SU-DHL-6 (cell line): ENCODE measurements around the gene GHR.

ENCODE experiments used
- H2AFZ ChIP-seq: fragments of 200-600 bp; sonication (generic); 2 replicates; pipeline ENCODE4 v1.6.1; 2014; ENCODE audit warnings: low read depth, mild to moderate bottlenecking, moderate library complexity, mixed read lengths, antibody characterized with exemption, low read length; ENCODE audit not compliant: severe bottlenecking
- H3F3A ChIP-seq: fragments of 200-600 bp; shearing (Covaris generic); 2 replicates; pipeline ENCODE4 v1.6.0; 2016; ENCODE audit warnings: antibody characterized with exemption, mild to moderate bottlenecking; ENCODE audit not compliant: insufficient read depth
- H3K27ac ChIP-seq: fragments of 200-600 bp; sonication (generic); 2 replicates; pipeline ENCODE4 v1.5.1; 2016; ENCODE audit warnings: low read depth, mild to moderate bottlenecking, low read length, moderate library complexity, mixed read lengths
- H3K27me3 ChIP-seq: fragments of 200-600 bp; sonication (generic), shearing (Covaris generic); 2 replicates; pipeline ENCODE4 v1.6.0; 2014; ENCODE audit warnings: mild to moderate bottlenecking, low read length
- H3K36me3 ChIP-seq: fragments of 200-600 bp; sonication (generic); 2 replicates; pipeline ENCODE4 v1.6.1; 2014; ENCODE audit warnings: mild to moderate bottlenecking, low read length, mixed read lengths
- H3K4me2 ChIP-seq: fragments of 300-600, 200-600 bp; shearing (Covaris generic), sonication (generic); 2 replicates; pipeline ENCODE4 v1.6.0; 2014; ENCODE audit warnings: low read length, low read depth, mild to moderate bottlenecking; ENCODE audit not compliant: poor library complexity, severe bottlenecking
- H3K4me3 ChIP-seq: fragments of 200-600 bp; sonication (generic); 2 replicates; pipeline ENCODE4 v1.5.1; 2014; ENCODE audit warnings: antibody characterized with exemption, low read length, mild to moderate bottlenecking, mixed read lengths; ENCODE audit not compliant: insufficient read depth, poor library complexity, severe bottlenecking
- H3K79me2 ChIP-seq: fragments of 200-600 bp; sonication (generic); 2 replicates; pipeline ENCODE4 v1.6.1; 2014; ENCODE audit warnings: mild to moderate bottlenecking, low read length, moderate library complexity; ENCODE audit not compliant: insufficient read depth
- H3K9ac ChIP-seq: fragments of 200-600 bp; sonication (generic); 2 replicates; pipeline ENCODE4 v1.7.0; 2014; ENCODE audit warnings: mild to moderate bottlenecking, low read length
- H3K9me2 ChIP-seq: fragments of 200-600 bp; sonication (generic); replicated peaks from 2 replicates; pipeline ENCODE4 v1.6.1; 2014; ENCODE audit warnings: low read length; ENCODE audit not compliant: insufficient read depth
- H3K9me3 ChIP-seq: fragments of 200-600 bp; sonication (generic); 2 replicates; pipeline ENCODE4 v1.6.1; 2014; ENCODE audit warnings: low read length, mixed read lengths; ENCODE audit not compliant: insufficient read depth
- H4K20me1 ChIP-seq: fragments of 200-600 bp; sonication (generic); 2 replicates; pipeline ENCODE4 v1.6.1; 2014; ENCODE audit warnings: low read depth, mild to moderate bottlenecking, antibody characterized with exemption, low read length, moderate library complexity, mixed read lengths
- CTCF ChIP-seq: fragments of 200-600 bp; sonication (generic); IDR thresholded peaks from one replicate; pipeline ENCODE4 v1.5.1; 2017; ENCODE audit warnings: antibody characterized with exemption, mild to moderate bottlenecking, low read length, moderate library complexity; ENCODE audit not compliant: insufficient read depth, poor library complexity, severe bottlenecking
- EZH2phosphoT487 ChIP-seq: fragments of 200-600 bp; sonication (generic), shearing (Covaris generic); conservative IDR thresholded peaks from 2 replicates; pipeline ENCODE4 v1.6.1; 2018; ENCODE audit warnings: mild to moderate bottlenecking, antibody characterized with exemption, low read length, moderate library complexity, mixed read lengths

The GHR gene

DNA sequence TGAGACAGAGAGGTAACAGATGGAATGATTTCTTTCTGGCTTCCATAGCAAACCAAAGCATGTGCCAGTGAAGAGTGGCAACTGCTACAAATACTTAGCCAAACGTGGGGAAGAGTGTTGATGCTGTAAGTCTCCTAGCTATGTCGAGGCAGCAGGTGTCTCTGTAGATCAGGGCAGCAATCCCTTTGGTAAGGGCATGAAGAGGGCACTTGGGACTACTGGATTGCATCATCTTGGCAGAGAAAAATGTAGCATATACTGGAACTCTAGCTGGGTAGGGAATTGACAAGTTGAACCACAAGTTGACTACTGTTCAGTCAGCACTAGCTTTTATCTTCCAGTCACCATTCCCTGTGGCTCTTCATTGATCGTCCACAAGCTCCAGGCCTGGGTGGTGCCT, 75.8 kb downstream of the GHR start:
- Histone ChIP-seq H3K9ac (no peak overlapping the region), H3F3A (no peaks in the 10 kb centered on the region), H3K4me2 (no peak overlapping the region), H3K79me2 (no peaks in the 10 kb centered on the region), H3K9me3 (no peaks in the 10 kb centered on the region), H3K27me3 (no peaks in the 10 kb centered on the region), H2AFZ (no peak overlapping the region), H4K20me1 (no peaks in the 10 kb centered on the region), H3K4me3 (no peak overlapping the region), H3K9me2 (no peaks in the 10 kb centered on the region), H3K27ac (no peak overlapping the region), H3K36me3 (no peaks in the 10 kb centered on the region)
- no peak for TF ChIP-seq CTCF
- no peak for TF ChIP-seq EZH2phosphoT487

- Histone ChIP-seq H3K9ac (no peak overlapping the region), H3F3A (no peaks in the 10 kb centered on the region), H3K9me2 (no peaks in the 10 kb centered on the region), H3K27me3 (no peaks in the 10 kb centered on the region), H3K9me3 (no peaks in the 10 kb centered on the region), H3K27ac (no peak overlapping the region), H3K79me2 (no peaks in the 10 kb centered on the region), H3K36me3 (no peaks in the 10 kb centered on the region), H4K20me1 (no peaks in the 10 kb centered on the region), H2AFZ (no peak overlapping the region), H3K4me3 (no peak overlapping the region), H3K4me2 (no peak overlapping the region)
- TF ChIP-seq EZH2phosphoT487 (no peak), CTCF (no peak)
Measured at GRCh38 chr5:42500003-42500599, 76.9 kb downstream of the GHR start.

- no peak overlapping the region for H2AFZ ChIP-seq
- H3K4me3 ChIP-seq, result no peak overlapping the region
- H3K9me2 ChIP-seq, result no peaks in the 10 kb centered on the region
- no peak overlapping the region for H3K4me2 ChIP-seq
- H3K36me3 ChIP-seq, result no peaks in the 10 kb centered on the region
- no peak overlapping the region for H3K27ac ChIP-seq
- no peak overlapping the region for H3K9ac ChIP-seq
- H3K9me3 ChIP-seq, result no peaks in the 10 kb centered on the region
- H3K27me3 ChIP-seq, result no peaks in the 10 kb centered on the region
- H3K79me2 ChIP-seq, result no peaks in the 10 kb centered on the region
- no peaks in the 10 kb centered on the region for H4K20me1 ChIP-seq
- TF ChIP-seq CTCF (no peak), EZH2phosphoT487 (no peak)
- no peaks in the 10 kb centered on the region for H3F3A ChIP-seq
Measured at GRCh38 chr5:42502613-42503470, 79.6 kb downstream of the GHR start.
